ENCODE data around the gene COA6.

- TF ChIP-seq EZH2 (IDR thresholded peaks at IDR 0.05; ENCODE audit: borderline replicate concordance, low read length), result no peak
- TF ChIP-seq, protein P1, sequence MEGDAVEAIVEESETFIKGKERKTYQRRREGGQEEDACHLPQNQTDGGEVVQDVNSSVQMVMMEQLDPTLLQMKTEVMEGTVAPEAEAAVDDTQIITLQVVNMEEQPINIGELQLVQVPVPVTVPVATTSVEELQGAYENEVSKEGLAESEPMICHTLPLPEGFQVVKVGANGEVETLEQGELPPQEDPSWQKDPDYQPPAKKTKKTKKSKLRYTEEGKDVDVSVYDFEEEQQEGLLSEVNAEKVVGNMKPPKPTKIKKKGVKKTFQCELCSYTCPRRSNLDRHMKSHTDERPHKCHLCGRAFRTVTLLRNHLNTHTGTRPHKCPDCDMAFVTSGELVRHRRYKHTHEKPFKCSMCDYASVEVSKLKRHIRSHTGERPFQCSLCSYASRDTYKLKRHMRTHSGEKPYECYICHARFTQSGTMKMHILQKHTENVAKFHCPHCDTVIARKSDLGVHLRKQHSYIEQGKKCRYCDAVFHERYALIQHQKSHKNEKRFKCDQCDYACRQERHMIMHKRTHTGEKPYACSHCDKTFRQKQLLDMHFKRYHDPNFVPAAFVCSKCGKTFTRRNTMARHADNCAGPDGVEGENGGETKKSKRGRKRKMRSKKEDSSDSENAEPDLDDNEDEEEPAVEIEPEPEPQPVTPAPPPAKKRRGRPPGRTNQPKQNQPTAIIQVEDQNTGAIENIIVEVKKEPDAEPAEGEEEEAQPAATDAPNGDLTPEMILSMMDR (conservative IDR thresholded peaks at IDR 0.05 in 1 of 2, IDR thresholded peaks at IDR 0.05 in 1 of 2; ENCODE audit: extremely low read depth in 1 of 2, insufficient read depth in 1 of 2, low read depth in 1 of 2, low read length in 2 of 2), result no peak
Observed at GRCh38 chr1:234396871-234397270, 23.6 kb downstream of the COA6 start.

Measured in mammary epithelial cell (primary cell).